Activated T-helper 1 cell treated with anti-CD3 and anti-CD28 coated beads, Interleukin-12 subunit alpha, Interleukin-12 subunit beta, Interleukin-2, Interleukin-4 antibody, amounts not matched to agents 30 ng/mL and 10 ng/mL and 1 ng/mL, durations not matched to agents 14 hours and 24 hours and 36 hours (primary cell): ENCODE data around the gene PRXL2B. TPM values are rescaled to one million over a fixed set of nuclear protein-coding genes. Genes with fewer than 3 reads are reported as not detected.

ENCODE experiments used
- DNase-seq: peaks from one replicate; pipeline ENCODE4 v3.0.0; 2021; ENCODE audit warnings: low spot score
- H3K27ac Mint-ChIP-seq: one replicate; pipeline ENCODE4 v1.8.0; 2021; ENCODE audit warnings: mild to moderate bottlenecking, mixed read lengths
- H3K27me3 Mint-ChIP-seq: one replicate; pipeline ENCODE4 v1.8.0; 2022; ENCODE audit warnings: mild to moderate bottlenecking, moderate library complexity, mixed read lengths; ENCODE audit not compliant: insufficient read depth
- H3K36me3 Mint-ChIP-seq: one replicate; pipeline ENCODE4 v1.8.0; 2021; ENCODE audit warnings: low read depth, mixed read lengths
- H3K4me1 Mint-ChIP-seq: one replicate; pipeline ENCODE4 v1.8.0; 2021; ENCODE audit warnings: low read depth, mixed read lengths
- H3K4me3 Mint-ChIP-seq: one replicate; pipeline ENCODE4 v1.8.0; 2021; ENCODE audit warnings: mild to moderate bottlenecking, moderate library complexity, mixed read lengths
- H3K9me3 Mint-ChIP-seq: one replicate; pipeline ENCODE4 v1.8.0; 2021; ENCODE audit warnings: mixed read lengths
- intact Hi-C: fragments of 100-400 bp; cut with micrococcal nuclease; formaldehyde crosslinking; loops from one replicate; pipeline ENCODE4 v1.15.1; 2024
- total RNA-seq: library from RNA; stranded (reverse); gene quantifications from 2 replicates; pipeline ENCODE4 v1.2.3, GENCODE V29; 2022

The PRXL2B gene
- total RNA-seq, 1 donor from 2014 or later: 39.5 TPM

DNA sequence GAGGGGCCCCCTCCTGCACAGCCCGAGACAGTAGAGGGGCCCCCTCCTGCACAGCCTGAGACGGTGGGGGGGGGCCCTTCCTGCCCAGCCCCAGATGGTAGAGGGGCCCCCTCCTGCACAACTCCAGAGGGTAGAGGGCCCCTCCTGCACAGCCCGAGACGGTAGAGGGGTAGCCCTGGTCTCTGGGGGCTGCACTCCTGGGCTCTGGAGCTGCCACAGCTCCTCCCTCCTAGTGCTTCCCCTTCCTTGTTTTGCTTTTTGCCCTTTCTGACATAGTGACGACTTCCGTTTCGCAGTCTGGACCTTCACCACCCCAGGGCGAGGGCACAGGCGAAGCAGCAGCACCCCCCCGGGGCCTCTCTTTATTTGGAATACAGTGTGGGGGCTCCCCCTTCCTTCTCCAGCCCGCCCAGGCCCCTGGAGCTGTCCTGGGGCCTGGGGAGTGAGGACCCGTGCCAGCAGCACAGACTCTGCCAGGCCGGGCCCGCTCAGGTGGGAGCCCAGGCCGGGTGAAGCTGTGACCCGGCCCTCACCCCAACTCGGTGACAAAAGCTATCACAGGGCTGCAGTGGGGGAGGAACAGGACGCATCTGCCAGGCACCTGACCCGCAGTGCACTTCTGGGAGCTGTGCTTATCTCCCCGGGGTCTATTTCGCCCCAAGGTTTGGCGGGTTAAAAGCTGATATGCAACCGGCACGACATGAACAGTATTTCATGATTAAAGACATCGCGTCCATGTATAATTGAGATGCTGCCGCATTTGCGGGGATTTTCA is 1.1 kb upstream of the PRXL2B start:
- Mint-ChIP-seq H3K4me1 (peaks cover 48% of the 10 kb centered on the region), H3K27me3 (no peaks in the 10 kb centered on the region), H3K4me3 (peak overlapping the region; percentile 86), H3K9me3 (no peaks in the 10 kb centered on the region), H3K27ac (peak overlapping the region; percentile 94), H3K36me3 (peaks cover 3% of the 10 kb centered on the region)
- DNase-seq: peak; percentile 65
- intact Hi-C loops: loop anchor here (1.0 to 10.0 kb wide), 12 partner anchors 7 to 1039 kb away; partner anchors contain the start of genes FAAP20, MORN1, PANK4 and RER1

DNA sequence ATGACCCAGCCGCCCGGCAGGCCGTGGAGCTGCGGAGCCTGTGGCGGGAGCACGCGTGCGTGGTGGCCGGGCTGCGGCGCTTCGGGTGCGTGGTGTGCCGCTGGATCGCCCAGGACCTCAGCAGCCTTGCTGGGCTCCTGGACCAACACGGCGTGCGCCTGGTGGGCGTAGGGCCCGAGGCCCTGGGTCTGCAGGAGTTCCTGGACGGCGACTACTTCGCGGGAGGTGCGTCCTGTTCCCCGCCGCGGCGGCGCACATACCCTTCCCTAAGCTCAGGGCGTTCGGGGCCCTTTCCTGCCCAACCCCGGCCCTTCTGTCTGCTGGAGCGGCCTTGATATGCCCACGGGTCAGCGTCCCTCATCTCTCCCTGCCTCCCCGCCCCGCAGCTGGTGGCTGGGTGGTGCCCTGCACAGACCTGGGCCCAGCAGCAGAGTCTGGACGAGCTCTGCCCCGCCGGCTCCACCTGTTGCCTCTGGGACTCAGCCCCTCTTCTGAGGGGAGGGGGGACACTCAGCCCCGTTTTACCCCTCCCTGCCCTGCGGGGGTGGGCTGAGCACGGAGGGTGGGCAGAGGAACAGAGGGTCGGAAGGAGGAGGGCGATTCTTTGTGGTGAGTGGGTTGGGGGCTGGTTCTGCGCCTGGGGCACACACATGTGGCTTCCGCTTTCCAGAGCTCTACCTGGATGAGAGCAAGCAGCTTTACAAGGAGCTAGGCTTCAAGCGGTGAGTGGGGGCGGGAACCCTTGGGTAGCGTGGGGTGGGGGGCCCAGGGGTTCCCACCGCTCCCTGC is 688 bp downstream of the PRXL2B start:
- Mint-ChIP-seq H3K4me1 (peaks cover 32% of the 10 kb centered on the region), H3K9me3 (no peaks in the 10 kb centered on the region), H3K36me3 (peaks cover 1% of the 10 kb centered on the region), H3K27me3 (no peaks in the 10 kb centered on the region), H3K27ac (peak overlapping the region; percentile 7), H3K4me3 (peak overlapping the region; percentile 80)
- intact Hi-C loops: loop anchor here (2.0 to 10.0 kb wide), 4 partner anchors 382 to 1038 kb away; partner anchors contain the start of genes FAAP20, TMEM52 and TPRG1L
- no peak for DNase-seq

DNA sequence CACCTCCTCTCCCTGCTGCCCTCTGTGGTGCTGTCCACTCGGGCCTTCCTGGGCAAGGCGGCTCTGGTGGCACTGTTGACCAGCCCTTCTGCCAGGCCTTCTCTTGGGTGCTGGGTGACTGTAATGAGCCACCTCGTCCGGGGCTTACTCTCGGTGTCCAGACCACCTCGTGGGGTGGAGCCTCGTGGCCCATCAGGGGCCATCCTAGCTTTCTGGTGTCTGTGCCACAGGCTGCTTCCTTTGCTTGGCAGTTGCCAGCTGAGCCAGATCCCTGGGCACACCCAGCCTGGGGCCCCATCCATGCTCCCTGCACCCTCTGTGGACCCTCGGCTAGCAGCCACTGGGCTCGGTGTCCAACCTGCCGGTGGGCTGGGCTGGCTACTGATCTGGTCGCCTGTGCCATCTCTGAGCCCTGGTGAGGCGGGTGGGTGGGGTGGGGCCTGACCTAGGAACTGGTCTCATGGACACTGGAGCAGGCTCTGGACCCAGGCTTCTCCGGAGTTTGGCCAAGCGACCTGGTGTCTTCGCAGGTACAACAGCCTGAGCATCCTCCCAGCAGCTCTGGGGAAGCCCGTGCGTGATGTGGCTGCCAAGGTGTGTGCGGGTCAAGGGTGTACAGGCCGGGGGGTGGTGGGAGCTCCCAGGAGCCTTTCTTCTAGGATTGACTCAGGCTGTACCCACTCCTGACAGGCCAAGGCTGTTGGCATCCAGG is 1.4 kb downstream of the PRXL2B start:
- peaks cover 26% of the 10 kb centered on the region for H3K4me1 Mint-ChIP-seq
- no peaks in the 10 kb centered on the region for H3K36me3 Mint-ChIP-seq
- H3K4me3 Mint-ChIP-seq: peak overlapping the region; percentile 80
- no peaks in the 10 kb centered on the region for H3K9me3 Mint-ChIP-seq
- DNase-seq: no peak
- intact Hi-C loops: loop anchor here (2.0 to 10.0 kb wide), 4 partner anchors 383 to 1037 kb away; partner anchors contain the start of genes FAAP20, TMEM52 and TPRG1L
- no peak overlapping the region for H3K27ac Mint-ChIP-seq
- H3K27me3 Mint-ChIP-seq: no peaks in the 10 kb centered on the region

DNA sequence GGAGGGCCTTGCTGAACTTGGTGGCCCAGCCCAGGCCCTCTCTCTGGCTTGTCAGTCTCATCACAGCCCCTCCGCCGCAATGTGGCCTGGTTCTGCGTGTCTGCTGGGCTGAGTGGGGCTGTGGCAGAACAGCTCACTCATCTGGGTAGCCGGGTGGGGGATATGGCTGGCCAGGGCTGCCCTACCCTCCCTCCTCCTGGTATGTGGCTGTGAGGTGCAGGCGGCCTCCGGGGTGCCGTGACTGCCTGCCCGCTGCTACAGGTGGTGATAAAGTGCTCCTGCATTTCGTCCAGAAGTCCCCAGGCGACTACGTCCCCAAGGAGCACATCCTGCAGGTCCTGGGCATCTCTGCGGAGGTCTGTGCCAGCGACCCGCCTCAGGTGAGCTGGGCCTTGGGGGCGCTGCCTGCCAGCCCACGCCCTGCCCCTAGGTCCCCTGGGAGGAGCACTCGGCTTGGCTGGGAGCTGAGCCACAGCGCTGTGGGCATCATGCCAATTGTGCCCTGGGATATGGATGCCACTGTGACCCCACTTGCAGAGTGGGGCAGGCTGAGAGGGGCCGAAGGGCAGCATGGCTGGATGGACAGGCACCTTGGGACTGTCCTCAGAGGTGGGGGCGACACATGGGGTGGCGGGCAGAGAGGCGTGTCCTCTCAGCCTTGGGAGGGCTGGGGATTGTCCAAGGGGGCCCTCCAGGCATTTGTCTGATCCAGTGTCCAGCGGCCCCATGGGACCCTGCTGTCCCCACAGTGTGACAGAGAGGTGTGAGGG is 2.3 kb downstream of the PRXL2B start:
- peak overlapping the region; percentile 39 for H3K4me3 Mint-ChIP-seq
- no peaks in the 10 kb centered on the region for H3K9me3 Mint-ChIP-seq
- intact Hi-C loops: loop anchor here (10.0 kb wide), 1 partner anchor 1036 kb away; the partner anchor contains the start of gene TPRG1L
- no peak overlapping the region for H3K27ac Mint-ChIP-seq
- no peak for DNase-seq
- H3K36me3 Mint-ChIP-seq: no peaks in the 10 kb centered on the region
- no peaks in the 10 kb centered on the region for H3K27me3 Mint-ChIP-seq
- H3K4me1 Mint-ChIP-seq: peaks cover 17% of the 10 kb centered on the region

DNA sequence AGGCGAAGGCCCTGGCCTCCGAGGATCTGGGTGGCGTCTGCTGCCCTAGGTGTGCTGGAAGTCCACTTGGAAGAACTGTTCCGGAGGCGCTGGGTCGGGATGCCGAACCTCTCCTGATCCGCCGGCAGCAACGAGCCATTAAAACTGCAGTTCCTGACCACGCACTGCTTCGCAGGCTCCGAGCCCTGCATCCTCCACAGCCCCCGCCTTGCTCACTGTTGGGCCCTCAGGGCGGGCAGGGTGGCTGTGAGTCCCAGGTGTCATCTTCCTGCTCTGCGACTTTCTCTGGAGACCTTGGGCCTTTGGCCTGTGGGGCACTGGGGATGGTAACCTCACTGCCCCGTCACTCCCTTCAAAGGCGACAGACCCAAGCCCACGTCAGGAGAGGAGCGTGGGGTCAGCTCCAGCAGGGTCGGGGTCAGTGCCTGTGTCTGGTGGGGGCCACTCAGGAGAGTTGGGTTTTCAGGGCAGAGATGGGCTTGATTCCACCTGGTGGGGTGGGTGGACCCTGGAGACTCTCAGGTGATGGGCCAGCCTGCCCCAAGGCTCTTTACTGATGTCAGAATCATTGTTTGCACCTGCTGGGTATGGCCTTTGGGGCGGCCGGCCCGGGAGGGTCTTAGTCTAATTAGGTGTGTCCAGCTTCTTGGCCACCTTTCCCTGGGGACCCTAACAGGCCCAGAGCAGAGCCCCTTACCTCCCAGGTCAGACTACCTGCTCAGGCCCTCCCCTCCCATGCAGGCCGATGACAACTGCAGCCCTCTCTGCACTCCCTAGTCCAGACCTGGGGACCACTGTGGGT is 3.1 kb downstream of the PRXL2B start:
- intact Hi-C loops: loop anchor here (10.0 kb wide), 1 partner anchor 1035 kb away; the partner anchor contains the start of gene TPRG1L
- Mint-ChIP-seq H3K36me3 (no peaks in the 10 kb centered on the region), H3K4me1 (peaks cover 10% of the 10 kb centered on the region), H3K4me3 (peak overlapping the region; percentile 58), H3K27me3 (no peaks in the 10 kb centered on the region), H3K27ac (no peak overlapping the region), H3K9me3 (no peaks in the 10 kb centered on the region)
- DNase-seq: no peak

DNA sequence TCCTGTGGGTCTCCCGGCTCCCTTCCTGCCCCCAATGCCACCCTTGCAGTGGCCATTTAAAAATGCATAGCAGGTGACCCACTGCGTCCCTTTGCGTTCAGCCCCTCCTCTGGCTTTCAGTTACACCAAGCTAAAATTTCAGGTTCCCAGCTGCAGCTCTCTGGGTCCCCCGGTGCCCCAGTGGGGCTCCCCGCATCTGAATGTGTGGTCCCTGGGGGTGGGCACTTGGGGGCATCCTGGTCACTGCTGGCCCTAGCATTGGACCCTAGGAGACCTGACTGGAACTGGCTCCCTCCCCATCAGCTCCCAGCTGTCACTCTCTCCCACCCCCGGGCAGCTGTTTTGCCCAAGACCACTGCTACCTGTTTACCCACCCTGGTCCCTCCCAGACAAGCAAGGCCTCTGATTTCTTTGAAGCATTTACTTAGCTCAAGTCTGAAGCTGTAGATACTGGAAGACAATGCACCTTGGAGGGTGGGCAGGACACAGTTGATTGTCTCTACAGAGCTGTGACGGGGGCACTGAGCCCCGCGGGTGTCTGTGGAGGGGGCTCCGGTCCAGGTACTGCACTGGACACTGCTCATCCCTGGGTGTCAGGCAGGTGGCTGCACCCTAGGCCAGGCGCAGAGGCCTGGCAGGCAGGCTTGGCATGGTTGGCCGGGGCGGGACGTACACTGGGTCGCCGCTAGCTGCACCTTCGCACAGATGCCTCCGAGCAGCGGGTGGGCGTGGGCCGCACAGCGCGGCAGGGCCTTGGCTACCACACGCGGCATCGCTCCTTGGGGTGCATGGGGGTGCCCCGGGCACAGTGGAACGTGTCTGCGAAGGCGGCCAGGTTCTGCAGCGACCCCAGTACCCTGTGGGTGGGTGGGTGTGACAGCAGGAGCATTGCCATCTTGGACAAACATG is 3.9 kb downstream of the PRXL2B start:
- H3K27ac Mint-ChIP-seq: no peak overlapping the region
- no peaks in the 10 kb centered on the region for H3K9me3 Mint-ChIP-seq

DNA sequence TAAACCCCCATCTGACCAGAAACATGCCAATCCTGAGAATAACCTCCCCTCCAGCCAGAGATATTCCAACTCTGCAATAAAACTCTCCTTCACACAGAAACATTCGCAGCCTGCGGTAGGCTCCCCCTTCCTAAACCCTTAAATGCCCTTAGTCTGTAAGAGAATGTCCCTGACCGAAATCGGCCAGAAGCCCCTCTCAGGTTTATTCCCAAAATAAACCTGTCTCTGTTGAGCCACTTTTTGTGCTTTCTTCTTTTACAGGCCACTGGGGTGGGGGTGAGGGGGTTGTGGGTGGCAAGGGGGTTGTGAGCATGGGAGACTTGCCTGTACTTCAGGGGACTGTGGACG is 4.6 kb downstream of the PRXL2B start:
- Mint-ChIP-seq H3K36me3 (no peaks in the 10 kb centered on the region), H3K9me3 (no peaks in the 10 kb centered on the region), H3K27me3 (no peaks in the 10 kb centered on the region), H3K4me1 (no peaks in the 10 kb centered on the region), H3K27ac (no peak overlapping the region), H3K4me3 (no peak overlapping the region)
- intact Hi-C loops: no loop called here
- no peak for DNase-seq

More for the DNA sequence above, 3.9 kb downstream of the PRXL2B start:
- Mint-ChIP-seq H3K36me3 (no peaks in the 10 kb centered on the region), H3K27me3 (no peaks in the 10 kb centered on the region), H3K4me3 (no peak overlapping the region), H3K4me1 (peaks cover 1% of the 10 kb centered on the region)
- intact Hi-C loops: no loop called here
- DNase-seq: no peak

DNA sequence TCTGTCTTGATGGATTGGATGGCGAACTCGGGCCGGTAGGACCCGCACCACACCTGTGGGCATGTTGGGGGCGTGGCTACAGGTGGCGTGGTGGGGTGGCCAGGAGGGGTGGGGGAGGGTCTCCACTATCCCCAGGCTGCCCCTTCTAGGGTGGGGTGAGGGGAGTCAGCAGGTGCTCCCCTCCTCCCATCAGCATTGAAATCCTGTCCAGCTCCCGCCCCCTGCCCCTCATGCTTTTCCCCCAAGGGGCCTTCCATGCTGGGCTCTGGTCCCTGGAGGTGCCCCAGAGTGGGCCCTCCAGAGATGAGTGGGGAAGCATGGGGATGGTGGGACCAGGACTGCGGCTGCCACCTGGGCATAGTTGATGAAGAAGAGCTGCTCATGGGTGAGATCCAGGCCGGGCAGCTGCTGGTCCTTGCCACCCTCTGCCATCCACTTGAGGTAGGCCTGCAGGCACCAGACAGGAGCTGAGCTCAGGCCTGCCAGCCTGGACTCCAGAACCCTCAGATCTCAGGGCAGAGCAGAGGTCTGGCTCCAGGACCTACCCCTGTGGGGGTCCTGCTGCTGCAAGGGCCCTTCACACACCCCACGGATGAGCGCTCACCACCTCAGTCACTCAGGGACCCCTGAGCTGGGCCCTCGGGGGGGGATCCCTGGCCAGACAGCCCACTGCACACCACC is 5.1 kb downstream of the PRXL2B start:
- no peaks in the 10 kb centered on the region for H3K36me3 Mint-ChIP-seq
- H3K27ac Mint-ChIP-seq: no peak overlapping the region
- no peak overlapping the region for H3K4me3 Mint-ChIP-seq
- H3K4me1 Mint-ChIP-seq: no peaks in the 10 kb centered on the region
- no peak for DNase-seq
- no peaks in the 10 kb centered on the region for H3K9me3 Mint-ChIP-seq
- no peaks in the 10 kb centered on the region for H3K27me3 Mint-ChIP-seq
- intact Hi-C loops: no loop called here

DNA sequence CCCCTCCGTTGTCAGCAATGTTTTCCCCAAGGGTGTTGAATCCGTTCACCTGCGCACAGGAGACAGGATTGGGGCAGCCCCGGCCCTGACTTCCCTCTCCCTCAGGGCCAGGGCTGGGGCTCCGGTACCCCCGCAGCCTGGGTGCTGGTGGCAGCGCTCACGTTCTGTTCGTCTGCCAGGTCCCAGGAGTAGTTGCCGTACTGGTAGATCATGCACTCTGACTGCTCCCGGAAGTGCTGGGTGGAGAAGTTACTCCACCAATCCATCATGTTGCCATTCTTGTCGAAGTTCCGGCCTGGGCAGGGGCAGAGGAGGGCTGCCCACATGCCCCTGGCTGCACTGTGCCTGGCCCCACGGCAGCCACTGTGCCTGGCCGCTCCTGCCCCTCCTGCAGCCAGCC is 6.1 kb downstream of the PRXL2B start:
- no peak for DNase-seq
- Mint-ChIP-seq H3K27ac (peak overlapping the region; percentile 27), H3K4me3 (no peak overlapping the region), H3K9me3 (no peaks in the 10 kb centered on the region), H3K4me1 (no peaks in the 10 kb centered on the region), H3K27me3 (no peaks in the 10 kb centered on the region), H3K36me3 (no peaks in the 10 kb centered on the region)
- intact Hi-C loops: no loop called here

DNA sequence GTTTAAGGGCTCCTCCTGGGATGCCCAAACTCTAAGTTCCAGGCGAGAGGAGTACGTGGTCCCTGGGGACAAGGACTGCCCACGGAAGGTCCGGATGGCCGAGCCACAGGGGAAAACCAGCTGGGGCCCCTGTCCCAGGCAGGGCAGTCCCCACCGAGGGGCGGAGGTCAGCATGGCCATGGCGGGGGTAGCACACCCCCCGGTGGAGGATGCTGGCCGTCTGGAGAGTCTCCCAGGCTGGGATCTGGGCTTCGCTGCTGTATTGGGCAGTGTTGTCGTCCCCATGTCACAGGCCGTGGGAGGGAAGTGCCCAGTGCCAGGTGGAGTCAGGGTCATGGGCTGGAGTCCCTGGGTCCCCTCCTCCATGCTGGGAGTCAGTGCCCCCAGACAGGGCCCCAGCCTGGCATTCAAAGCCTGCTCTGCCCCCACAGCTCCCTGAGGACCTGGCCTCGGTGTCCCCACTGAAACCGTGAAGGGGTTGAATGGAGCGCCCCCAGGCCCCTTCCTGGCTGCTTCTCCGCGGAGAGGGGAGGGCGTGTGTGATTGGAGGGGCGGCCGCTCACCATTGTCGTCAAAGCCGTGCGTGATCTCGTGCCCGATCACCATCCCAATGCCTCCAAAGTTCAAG is 6.8 kb downstream of the PRXL2B start:
- Mint-ChIP-seq H3K27ac (no peak overlapping the region), H3K4me1 (no peaks in the 10 kb centered on the region), H3K9me3 (no peaks in the 10 kb centered on the region), H3K4me3 (no peak overlapping the region), H3K36me3 (no peaks in the 10 kb centered on the region), H3K27me3 (peaks cover under 1% of the 10 kb centered on the region)
- no peak for DNase-seq
- intact Hi-C loops: no loop called here
